BLaER1 (cell line): ENCODE results near the gene SPOCK3.
"Not testable (repeated sequence)": the region's sequence is repeated elsewhere in the genome, so short reads cannot be mapped to it uniquely, and the experiment has no call there.

Experiments used
- H3K27ac ChIP-seq: shearing (Covaris generic); formaldehyde crosslinking; 2 replicates; pipeline ENCODE4 v1.8.1; 2022
- H3K27me3 ChIP-seq: shearing (Covaris generic); formaldehyde crosslinking; 2 replicates; pipeline ENCODE4 v1.8.1; 2022
- H3K36me3 ChIP-seq: shearing (Covaris generic); formaldehyde crosslinking; 2 replicates; pipeline ENCODE4 v1.8.1; 2022
- H3K4me1 ChIP-seq: shearing (Covaris generic); formaldehyde crosslinking; 2 replicates; pipeline ENCODE4 v1.8.1; 2022
- H3K4me2 ChIP-seq: shearing (Covaris generic); formaldehyde crosslinking; 2 replicates; pipeline ENCODE4 v1.8.1; 2022
- H3K4me3 ChIP-seq: shearing (Covaris generic); formaldehyde crosslinking; 2 replicates; pipeline ENCODE4 v1.8.1; 2022
- H3K9ac ChIP-seq: shearing (Covaris generic); formaldehyde crosslinking; 2 replicates; pipeline ENCODE4 v1.8.1; 2022
- H3K9me3 ChIP-seq: shearing (Covaris generic); formaldehyde crosslinking; 2 replicates; pipeline ENCODE4 v1.8.1; 2022
- H4K20me1 ChIP-seq: shearing (Covaris generic); formaldehyde crosslinking; 2 replicates; pipeline ENCODE4 v1.8.1; 2022
- Cebpa-rat ChIP-seq: shearing (Covaris generic); IDR thresholded peaks from 2 replicates; pipeline ENCODE4 v1.8.1; 2022

Gene SPOCK3

GRCh38 chr4:166816890-166817289 is 417.4 kb downstream of the SPOCK3 start:
- Histone ChIP-seq H3K4me2 (no peak overlapping the region), H3K36me3 (no peaks in the 10 kb centered on the region), H3K4me1 (no peaks in the 10 kb centered on the region), H3K9ac (no peak overlapping the region), H3K9me3 (no peaks in the 10 kb centered on the region), H3K27ac (no peak overlapping the region), H3K4me3 (no peak overlapping the region), H4K20me1 (no peaks in the 10 kb centered on the region), H3K27me3 (no peaks in the 10 kb centered on the region)
- TF ChIP-seq Cebpa-rat, result no peak

- no peak overlapping the region for H3K27ac ChIP-seq
- no peak overlapping the region for H3K4me3 ChIP-seq
- H3K4me1 ChIP-seq, result no peaks in the 10 kb centered on the region
- H3K9me3 ChIP-seq, result no peaks in the 10 kb centered on the region
- H3K27me3 ChIP-seq, result no peaks in the 10 kb centered on the region
- H3K9ac ChIP-seq, result no peak overlapping the region
- H3K36me3 ChIP-seq, result no peaks in the 10 kb centered on the region
- TF ChIP-seq Cebpa-rat, result no peak
- no peak overlapping the region for H3K4me2 ChIP-seq
- H4K20me1 ChIP-seq, result no peaks in the 10 kb centered on the region
Measured at GRCh38 chr4:166808380-166808779, 425.9 kb downstream of the SPOCK3 start.

GRCh38 chr4:166802346-166802745 is 431.9 kb downstream of the SPOCK3 start:
- no peaks in the 10 kb centered on the region for H4K20me1 ChIP-seq
- H3K9ac ChIP-seq, result no peak overlapping the region
- TF ChIP-seq Cebpa-rat, result no peak
- no peak overlapping the region for H3K4me2 ChIP-seq
- no peaks in the 10 kb centered on the region for H3K27me3 ChIP-seq
- H3K36me3 ChIP-seq, result no peaks in the 10 kb centered on the region
- no peaks in the 10 kb centered on the region for H3K9me3 ChIP-seq
- no peak overlapping the region for H3K27ac ChIP-seq
- H3K4me1 ChIP-seq, result no peaks in the 10 kb centered on the region
- H3K4me3 ChIP-seq, result no peak overlapping the region

GRCh38 chr4:166798126-166798525 is 436.2 kb downstream of the SPOCK3 start:
- no peaks in the 10 kb centered on the region for H3K4me1 ChIP-seq
- no peak overlapping the region for H3K4me3 ChIP-seq

DNA sequence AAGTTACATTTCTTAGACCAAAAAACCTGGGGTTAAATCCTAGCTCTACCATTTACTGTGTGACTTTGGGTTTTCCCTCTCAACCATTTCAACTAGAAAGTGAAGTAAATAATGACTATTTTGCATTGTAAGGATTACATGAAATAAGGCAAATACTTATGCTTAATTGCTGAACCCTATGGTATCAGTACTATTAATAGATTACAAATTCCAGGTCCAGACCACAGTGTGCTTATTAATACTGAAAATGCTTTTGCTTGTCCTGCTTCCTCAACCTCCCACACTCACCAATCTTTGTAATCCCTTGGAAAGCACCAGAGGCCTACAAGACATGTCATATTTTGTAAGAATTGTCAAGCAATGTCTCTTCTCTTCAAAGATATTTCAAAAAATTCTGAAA is 456.5 kb downstream of the SPOCK3 start:
- no peak overlapping the region for H3K4me2 ChIP-seq
- H3K9ac ChIP-seq, result no peak overlapping the region
- no peak for TF ChIP-seq Cebpa-rat
- H3K27me3 ChIP-seq, result no peaks in the 10 kb centered on the region
- H3K9me3 ChIP-seq, result no peaks in the 10 kb centered on the region
- no peaks in the 10 kb centered on the region for H3K36me3 ChIP-seq
- no peak overlapping the region for H3K4me3 ChIP-seq
- no peaks in the 10 kb centered on the region for H3K4me1 ChIP-seq
- no peaks in the 10 kb centered on the region for H4K20me1 ChIP-seq
- H3K27ac ChIP-seq, result no peak overlapping the region

More at GRCh38 chr4:166798126-166798525, 436.2 kb downstream of the SPOCK3 start:
- TF ChIP-seq Cebpa-rat, result no peak
- H3K9me3 ChIP-seq, result no peaks in the 10 kb centered on the region
- H3K27ac ChIP-seq, result no peak overlapping the region
- no peaks in the 10 kb centered on the region for H4K20me1 ChIP-seq
- H3K27me3 ChIP-seq, result no peaks in the 10 kb centered on the region
- H3K9ac ChIP-seq, result no peak overlapping the region
- H3K4me2 ChIP-seq, result no peak overlapping the region
- no peaks in the 10 kb centered on the region for H3K36me3 ChIP-seq

- H3K4me1 ChIP-seq, result no peaks in the 10 kb centered on the region
- H3K4me2 ChIP-seq, result no peak overlapping the region
- no peak for TF ChIP-seq Cebpa-rat
- no peak overlapping the region for H3K4me3 ChIP-seq
- no peaks in the 10 kb centered on the region for H4K20me1 ChIP-seq
- no peak overlapping the region for H3K9ac ChIP-seq
- no peaks in the 10 kb centered on the region for H3K27me3 ChIP-seq
- H3K27ac ChIP-seq, result no peak overlapping the region
- 0 out of 2 replicates have a peak, but pooled peaks cover 3% of the 10 kb centered on the region for H3K9me3 ChIP-seq
- H3K36me3 ChIP-seq, result no peaks in the 10 kb centered on the region
Measured at GRCh38 chr4:166763018-166763417, 471.3 kb downstream of the SPOCK3 start.

DNA sequence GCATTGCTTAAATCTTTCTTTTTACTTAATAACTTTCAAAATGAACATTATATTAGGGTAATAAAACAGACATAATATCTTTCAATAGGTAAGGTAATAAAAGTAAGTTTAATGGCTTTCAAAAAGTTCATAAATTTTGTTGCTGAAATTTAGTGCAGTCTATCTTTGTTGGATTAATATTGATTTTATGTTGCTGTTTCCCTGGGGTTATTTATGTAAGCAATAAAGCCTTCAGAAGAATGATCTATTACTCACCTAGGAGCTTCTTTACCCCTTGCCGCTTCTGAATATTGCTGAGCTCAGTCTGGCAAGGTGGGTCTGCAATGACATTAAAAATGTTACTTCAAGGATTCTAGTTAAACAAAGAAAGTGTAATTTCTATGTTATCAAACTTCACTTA is 492.6 kb downstream of the SPOCK3 start:
- H3K36me3 ChIP-seq, result no peaks in the 10 kb centered on the region
- H3K4me2 ChIP-seq, result no peak overlapping the region
- H4K20me1 ChIP-seq, result no peaks in the 10 kb centered on the region
- TF ChIP-seq Cebpa-rat, result no peak
- H3K27ac ChIP-seq, result no peak overlapping the region
- H3K4me1 ChIP-seq, result peaks cover 3% of the 10 kb centered on the region; the same call in 1 of the 2 replicates
- no peak overlapping the region for H3K9ac ChIP-seq
- H3K4me3 ChIP-seq, result no peak overlapping the region
- H3K9me3 ChIP-seq, result no peaks in the 10 kb centered on the region
- no peaks in the 10 kb centered on the region for H3K27me3 ChIP-seq

- not testable (repeated sequence) for H3K4me1 ChIP-seq, H3K9me3 ChIP-seq, H3K9ac ChIP-seq, H3K4me3 ChIP-seq, H4K20me1 ChIP-seq, H3K36me3 ChIP-seq, H3K27ac ChIP-seq, H3K4me2 ChIP-seq, H3K27me3 ChIP-seq
Measured at GRCh38 chr4:166739215-166739614, 495.1 kb downstream of the SPOCK3 start.

DNA sequence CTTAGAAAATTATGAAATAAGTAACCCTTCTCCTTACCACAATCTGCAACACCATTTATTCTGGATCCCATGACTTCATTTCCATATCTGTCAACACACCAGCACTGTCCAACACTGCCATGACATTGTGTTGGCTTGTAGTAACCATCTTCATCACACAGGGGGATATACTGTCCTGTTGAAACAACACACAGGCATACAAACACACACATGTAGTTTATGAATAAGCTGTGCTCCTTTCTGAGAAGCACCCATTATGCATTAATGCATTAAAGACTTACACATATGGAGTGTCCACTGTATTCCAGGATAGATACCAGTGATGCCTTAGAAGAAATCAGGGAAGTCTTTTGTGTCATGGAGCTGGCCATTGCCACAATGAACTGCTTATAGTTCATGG is 496.9 kb downstream of the SPOCK3 start:
- no peak overlapping the region for H3K9ac ChIP-seq
- H4K20me1 ChIP-seq, result no peaks in the 10 kb centered on the region
- no peak overlapping the region for H3K4me2 ChIP-seq
- no peak overlapping the region for H3K4me3 ChIP-seq
- no peaks in the 10 kb centered on the region for H3K27me3 ChIP-seq
- no peak for TF ChIP-seq Cebpa-rat
- H3K9me3 ChIP-seq, result no peaks in the 10 kb centered on the region
- H3K36me3 ChIP-seq, result no peaks in the 10 kb centered on the region
- no peak overlapping the region for H3K27ac ChIP-seq
- H3K4me1 ChIP-seq, result peaks cover 6% of the 10 kb centered on the region; the same call in 1 of the 2 replicates

- H3K36me3 ChIP-seq, result no peaks in the 10 kb centered on the region
- TF ChIP-seq Cebpa-rat, result no peak
- peaks cover 6% of the 10 kb centered on the region; the same call in 1 of the 2 replicates for H3K4me1 ChIP-seq
- no peak overlapping the region for H3K9ac ChIP-seq
- H3K9me3 ChIP-seq, result no peaks in the 10 kb centered on the region
- no peak overlapping the region for H3K27ac ChIP-seq
- no peak overlapping the region for H3K4me3 ChIP-seq
- H4K20me1 ChIP-seq, result no peaks in the 10 kb centered on the region
- H3K27me3 ChIP-seq, result no peaks in the 10 kb centered on the region
- H3K4me2 ChIP-seq, result no peak overlapping the region
Measured at GRCh38 chr4:166735553-166735952, 498.7 kb downstream of the SPOCK3 start.

DNA sequence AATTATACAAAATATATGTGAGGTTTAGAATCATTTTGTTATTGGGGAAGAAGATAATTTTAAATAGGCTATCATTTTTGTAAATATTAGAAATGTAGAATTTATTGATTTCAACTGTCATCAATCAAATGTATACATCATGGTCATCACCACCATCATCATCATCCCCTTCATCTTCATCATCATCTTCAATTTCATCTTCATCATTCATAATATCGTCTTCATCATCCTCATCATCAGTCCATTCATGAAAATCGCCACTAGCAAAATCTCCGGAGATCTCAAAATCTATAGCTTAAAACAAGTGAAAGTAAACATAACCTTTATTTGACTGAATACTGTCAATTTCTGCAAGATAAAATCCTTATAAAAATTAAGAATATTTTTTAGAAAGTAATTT is 499.5 kb downstream of the SPOCK3 start:
- no peaks in the 10 kb centered on the region for H3K9me3 ChIP-seq
- H3K4me2 ChIP-seq, result no peak overlapping the region
- no peaks in the 10 kb centered on the region for H3K36me3 ChIP-seq
- H4K20me1 ChIP-seq, result no peaks in the 10 kb centered on the region
- peaks cover 6% of the 10 kb centered on the region; the same call in 1 of the 2 replicates for H3K4me1 ChIP-seq
- no peak overlapping the region for H3K9ac ChIP-seq
- H3K27ac ChIP-seq, result no peak overlapping the region
- TF ChIP-seq Cebpa-rat, result no peak
- H3K4me3 ChIP-seq, result no peak overlapping the region
- no peaks in the 10 kb centered on the region for H3K27me3 ChIP-seq
